Right lobe of liver (tissue), 6 donors: ENCODE data around the gene RPL37A. TPM values are rescaled to one million over a fixed set of nuclear protein-coding genes. Genes with fewer than 3 reads are reported as not detected.

Experiments
- ATAC-seq, 4 donors: fragments of 200-7000 bp; cut with Tn5 transposase; one replicate each; pipeline ENCODE4 v1.9.1; 2020; ENCODE audit warnings: mild to moderate bottlenecking in 4 of 4, moderate library complexity in 4 of 4
- DNase-seq, 3 donors: peaks; one replicate each; pipeline ENCODE4 v3.0.0-alpha.2; 2020
- H3K27ac ChIP-seq, 3 donors: fragments of 200-600 bp; one replicate each; pipeline ENCODE4 v1.8.0; 2022
- H3K27me3 ChIP-seq, 2 donors: fragments of 200-600 bp; one replicate each; pipeline ENCODE4 v1.8.0; 2022
- H3K36me3 ChIP-seq, 4 donors: fragments of 200-600 bp; sonication (generic) in 1 of 4; one replicate each; pipeline versions ENCODE4 v1.5.1 to v1.8.0; 2017 to 2022; ENCODE audit warnings: control low read depth in 1 of 4
- H3K4me1 ChIP-seq, 4 donors: fragments of 200-600 bp; sonication (generic) in 1 of 4; one replicate each; pipeline versions ENCODE4 v1.5.1 to v1.8.0; 2017 to 2022; ENCODE audit warnings: control low read depth in 1 of 4
- H3K4me3 ChIP-seq, 3 donors: fragments of 200-600 bp; one replicate each; pipeline ENCODE4 v1.8.0; 2022
- H3K9me3 ChIP-seq, 4 donors: fragments of 200-600 bp; sonication (generic) in 1 of 4; one replicate each; pipeline versions ENCODE4 v1.5.1 to v1.8.0; 2017 to 2022; ENCODE audit warnings: control low read depth in 1 of 4
- POLR2A ChIP-seq: fragments of 450-650 bp; IDR thresholded peaks from one replicate; pipeline ENCODE4 v1.6.1; 2017; ENCODE audit warnings: antibody characterized with exemption, mild to moderate bottlenecking
- WGBS: methylation state at CpG from one replicate; pipeline ENCODE4 v1.1.6; 2018; ENCODE audit warnings: low coverage, low lambda C conversion rate; ENCODE audit not compliant: insufficient coverage; ENCODE audit errors: missing lambda C conversion rate; 5-methylcytosine and 5-hydroxymethylcytosine counted together
- intact Hi-C, 2 donors: fragments of 100-400 bp; cut with DNase I; formaldehyde crosslinking; loops; one replicate each; pipeline versions ENCODE4 v1.11.2 to v1.14.1; 2022
- total RNA-seq, 6 experiments: library from RNA; depleted of rRNA in 2 of 6; stranded (reverse); fragments of >200 nt in 2 of 6; fragmentation: NEBNext Ultra II Directional in 3 of 6; extraction: Animal tissue kit (Norgen Biotek cat#: 25700) in 3 of 6; gene quantifications; one replicate each; pipeline versions ENCODE4 v1.1.0 to v1.2.4, GENCODE V29; 2016 to 2023
- TF ChIP-seq, protein P1 (sequence below), 4 donors: fragments of 200-600 bp in 3 of 4; fragments of 450-650 bp in 1 of 4; IDR thresholded peaks; one replicate each; pipeline versions ENCODE4 v1.5.1 to v1.8.0; 2016 to 2022; ENCODE audit warnings: antibody characterized with exemption in 4 of 4, mild to moderate bottlenecking in 2 of 4
- donor health status: DM: no; HTN: yes; CAD: no.
- donor health status: DM: no; HTN: no; CAD: no.
- donor health status: DM: no; HTN: no; CAD: no.
- donor health status: DM: no; HTN: yes; CAD: no.
- donor health status: DM: no; HTN: yes; CAD: no.

RPL37A gene
- total RNA-seq, 6 experiments from 2014 or later, result 383 to 894 (median 710) TPM

DNA sequence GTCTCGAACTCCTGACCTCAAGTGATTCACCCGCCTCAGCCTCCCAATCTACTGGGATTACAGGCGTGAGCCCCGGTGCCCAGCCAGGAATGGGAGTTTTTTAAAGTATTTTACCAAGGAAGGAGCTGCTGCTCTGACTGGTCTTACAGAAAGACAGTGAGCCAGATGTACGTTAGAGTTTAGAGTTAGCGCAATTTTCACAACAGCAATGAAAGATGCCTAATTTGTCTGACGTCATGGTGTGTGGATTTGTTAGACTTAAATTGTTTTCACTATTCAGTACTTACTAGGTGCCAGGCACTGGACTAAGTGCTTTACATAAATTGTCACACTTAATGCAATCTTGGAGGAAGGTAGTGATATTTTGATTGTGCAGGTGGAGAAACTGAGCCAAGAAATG is 12.4 kb upstream of the RPL37A start:
- no peaks in the 10 kb centered on the region for H3K9me3 ChIP-seq
- no peak overlapping the region for H3K27ac ChIP-seq
- H3K27me3 ChIP-seq, result no peaks in the 10 kb centered on the region
- DNase-seq, result no peak
- H3K4me1 ChIP-seq, result no peaks in the 10 kb centered on the region
- TF ChIP-seq, protein P1, sequence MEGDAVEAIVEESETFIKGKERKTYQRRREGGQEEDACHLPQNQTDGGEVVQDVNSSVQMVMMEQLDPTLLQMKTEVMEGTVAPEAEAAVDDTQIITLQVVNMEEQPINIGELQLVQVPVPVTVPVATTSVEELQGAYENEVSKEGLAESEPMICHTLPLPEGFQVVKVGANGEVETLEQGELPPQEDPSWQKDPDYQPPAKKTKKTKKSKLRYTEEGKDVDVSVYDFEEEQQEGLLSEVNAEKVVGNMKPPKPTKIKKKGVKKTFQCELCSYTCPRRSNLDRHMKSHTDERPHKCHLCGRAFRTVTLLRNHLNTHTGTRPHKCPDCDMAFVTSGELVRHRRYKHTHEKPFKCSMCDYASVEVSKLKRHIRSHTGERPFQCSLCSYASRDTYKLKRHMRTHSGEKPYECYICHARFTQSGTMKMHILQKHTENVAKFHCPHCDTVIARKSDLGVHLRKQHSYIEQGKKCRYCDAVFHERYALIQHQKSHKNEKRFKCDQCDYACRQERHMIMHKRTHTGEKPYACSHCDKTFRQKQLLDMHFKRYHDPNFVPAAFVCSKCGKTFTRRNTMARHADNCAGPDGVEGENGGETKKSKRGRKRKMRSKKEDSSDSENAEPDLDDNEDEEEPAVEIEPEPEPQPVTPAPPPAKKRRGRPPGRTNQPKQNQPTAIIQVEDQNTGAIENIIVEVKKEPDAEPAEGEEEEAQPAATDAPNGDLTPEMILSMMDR (IDR thresholded peaks at IDR 0.05), result no peak
- no peak for ATAC-seq
- 76% methylated on average over 7 of the region's 7 CpGs for WGBS
- H3K36me3 ChIP-seq, result peaks cover 0 to 8% (median 0%) of the 10 kb centered on the region in 4 donors
- intact Hi-C loops, result no loop called here
- H3K4me3 ChIP-seq, result no peak overlapping the region

DNA sequence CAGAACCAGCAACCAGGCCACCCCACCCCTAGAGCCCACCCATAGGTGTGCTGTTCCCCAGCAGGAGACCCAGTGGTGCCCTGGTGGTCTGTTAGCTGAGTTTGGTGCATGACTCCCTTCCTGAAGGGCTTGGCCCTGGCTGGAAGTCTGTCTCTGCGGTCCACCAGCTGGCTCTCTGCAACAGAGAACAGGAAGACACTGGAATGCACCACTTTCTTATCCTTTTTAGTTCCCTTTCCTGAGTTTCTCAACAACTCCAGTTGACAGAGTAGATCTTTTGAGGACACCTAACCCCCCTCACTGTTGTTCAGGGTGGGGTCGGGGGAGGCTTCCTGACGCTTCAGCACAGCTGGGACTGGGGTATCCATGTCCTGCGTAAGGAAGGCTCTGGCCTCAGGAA is 11.9 kb upstream of the RPL37A start:
- ATAC-seq, result peak; percentile 22 to 52 (median 39)
- no peak overlapping the region for H3K4me3 ChIP-seq

DNA sequence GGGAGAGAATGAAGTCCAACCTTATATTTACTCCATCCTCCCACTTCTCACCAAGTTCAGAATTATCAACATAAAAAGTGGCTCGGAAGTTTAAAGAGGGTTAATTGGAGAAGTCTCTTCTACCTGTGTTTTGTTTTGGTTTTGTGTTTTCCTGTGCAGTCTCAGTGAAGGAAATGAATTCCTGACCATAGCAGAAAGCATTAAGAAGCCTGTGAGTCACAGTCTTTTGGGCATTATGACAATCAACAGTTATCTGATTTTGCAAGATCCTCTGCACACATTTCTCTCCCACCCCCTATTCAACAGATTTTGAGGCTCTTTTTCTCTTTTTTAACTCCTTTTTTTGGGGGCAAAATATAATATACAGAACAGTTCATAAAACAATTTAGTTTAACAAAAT is 8.6 kb upstream of the RPL37A start:
- H3K36me3 ChIP-seq, result no peaks in the 10 kb centered on the region
- no peak overlapping the region for H3K4me3 ChIP-seq
- intact Hi-C loops, result no loop called here
- H3K9me3 ChIP-seq, result no peaks in the 10 kb centered on the region
- no peaks in the 10 kb centered on the region for H3K4me1 ChIP-seq
- 38% methylated on average over 1 of the region's 1 CpG for WGBS
- H3K27ac ChIP-seq, result no peak overlapping the region
- DNase-seq (no peak), ATAC-seq (no peak)
- no peak for TF ChIP-seq POLR2A
- TF ChIP-seq, protein P1 (IDR thresholded peaks at IDR 0.05), result no peak
- no peaks in the 10 kb centered on the region for H3K27me3 ChIP-seq

More for the DNA sequence above, 11.9 kb upstream of the RPL37A start:
- TF ChIP-seq, protein P1 (IDR thresholded peaks at IDR 0.05), result no peak
- no peak for TF ChIP-seq POLR2A
- no peak for DNase-seq
- 57% methylated on average over 1 of the region's 4 CpGs for WGBS
- Histone ChIP-seq H3K27ac (no peak overlapping the region), H3K9me3 (no peaks in the 10 kb centered on the region), H3K27me3 (no peaks in the 10 kb centered on the region), H3K36me3 (peaks cover 0 to 8% (median 0%) of the 10 kb centered on the region in 4 donors), H3K4me1 (no peaks in the 10 kb centered on the region)
- intact Hi-C loops, result no loop called here

DNA sequence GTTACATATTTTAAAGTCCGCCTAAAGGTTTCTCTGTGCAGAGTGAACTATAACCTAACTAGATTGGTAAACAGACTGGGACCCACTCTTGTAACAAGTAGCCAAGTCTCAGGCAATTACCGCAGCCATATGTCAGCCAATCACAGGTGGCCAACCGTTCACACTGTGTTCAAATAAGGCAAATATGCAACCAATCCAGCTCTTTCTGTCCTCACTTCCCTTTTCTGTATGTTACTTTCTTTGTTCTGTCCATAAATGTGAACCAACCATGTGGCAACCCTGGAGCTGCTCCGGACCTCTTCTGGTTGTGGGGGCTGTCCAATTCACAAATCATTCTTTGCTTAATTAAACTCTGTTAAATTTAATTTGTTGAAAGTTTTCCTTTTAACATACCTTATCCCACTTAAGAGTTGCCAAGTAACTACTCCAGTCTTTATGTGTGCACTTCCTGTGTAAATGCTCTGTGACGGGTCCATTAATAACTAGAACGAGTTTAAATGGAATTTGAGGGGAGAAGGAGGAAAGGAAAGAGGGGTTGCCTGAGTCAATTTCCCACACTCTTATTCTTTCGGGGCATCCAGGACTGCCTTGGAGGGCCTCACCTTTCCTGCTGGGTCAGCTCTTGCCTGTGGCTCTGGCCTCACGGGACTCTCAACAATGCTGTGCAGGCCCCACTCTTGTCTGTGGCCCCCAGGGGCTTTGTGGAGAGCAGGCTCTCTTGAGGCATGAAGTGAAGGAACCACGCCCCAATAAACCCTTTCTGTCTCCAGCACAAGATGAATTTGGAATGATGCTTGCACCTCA is 6.6 kb upstream of the RPL37A start:
- H3K4me3 ChIP-seq, result no peak overlapping the region
- ATAC-seq, result no peak
- WGBS, result 69% methylated on average over 9 of the region's 9 CpGs
- DNase-seq, result no peak
- TF ChIP-seq, protein P1 (IDR thresholded peaks at IDR 0.05), result no peak
- no peak for TF ChIP-seq POLR2A
- H3K9me3 ChIP-seq, result no peaks in the 10 kb centered on the region
- no peaks in the 10 kb centered on the region for H3K27me3 ChIP-seq
- H3K4me1 ChIP-seq, result no peaks in the 10 kb centered on the region
- no peak overlapping the region for H3K27ac ChIP-seq
- intact Hi-C loops, result no loop called here
- H3K36me3 ChIP-seq, result no peaks in the 10 kb centered on the region
